ENCODE data around the gene VLDLR. TPM values are rescaled to one million over a fixed set of nuclear protein-coding genes. Genes with fewer than 3 reads are reported as not detected.

VLDLR gene
- total RNA-seq, 1 donor from 2014 or later = 16.4 TPM

GRCh38 chr9:2635922-2636321, 14.3 kb downstream of the VLDLR start:
- no peak overlapping the region for H2AFZ ChIP-seq (replicated peaks)
- no peak overlapping the region for H3K27ac Mint-ChIP-seq
- no peak overlapping the region for H3K4me3 ChIP-seq
- no peaks in the 10 kb centered on the region for H3K27me3 ChIP-seq
- no peak overlapping the region for H3K4me2 ChIP-seq
- H3K27ac ChIP-seq = no peak overlapping the region
- H4K20me1 ChIP-seq (ENCODE audit: low read depth) = peaks cover 15% of the 10 kb centered on the region
- H3K79me2 ChIP-seq (ENCODE audit: low read depth) = peaks cover 9% of the 10 kb centered on the region
- H3K27me3 Mint-ChIP-seq (ENCODE audit: insufficient read depth, low read depth) = no peaks in the 10 kb centered on the region
- no peak overlapping the region for H3K4me3 Mint-ChIP-seq
- H3K36me3 ChIP-seq = peaks cover 6% of the 10 kb centered on the region
- H3K9ac ChIP-seq = no peak overlapping the region
- H3K36me3 Mint-ChIP-seq = peaks cover 19% of the 10 kb centered on the region
- peaks cover 19% of the 10 kb centered on the region for H3F3A ChIP-seq (ENCODE audit: low read depth)
- H3K4me1 ChIP-seq = peaks cover 45% of the 10 kb centered on the region
- H3K4me1 Mint-ChIP-seq = peaks cover 15% of the 10 kb centered on the region
- DNase-seq (ENCODE audit: low spot score) = no peak
- TF ChIP-seq, protein P1, sequence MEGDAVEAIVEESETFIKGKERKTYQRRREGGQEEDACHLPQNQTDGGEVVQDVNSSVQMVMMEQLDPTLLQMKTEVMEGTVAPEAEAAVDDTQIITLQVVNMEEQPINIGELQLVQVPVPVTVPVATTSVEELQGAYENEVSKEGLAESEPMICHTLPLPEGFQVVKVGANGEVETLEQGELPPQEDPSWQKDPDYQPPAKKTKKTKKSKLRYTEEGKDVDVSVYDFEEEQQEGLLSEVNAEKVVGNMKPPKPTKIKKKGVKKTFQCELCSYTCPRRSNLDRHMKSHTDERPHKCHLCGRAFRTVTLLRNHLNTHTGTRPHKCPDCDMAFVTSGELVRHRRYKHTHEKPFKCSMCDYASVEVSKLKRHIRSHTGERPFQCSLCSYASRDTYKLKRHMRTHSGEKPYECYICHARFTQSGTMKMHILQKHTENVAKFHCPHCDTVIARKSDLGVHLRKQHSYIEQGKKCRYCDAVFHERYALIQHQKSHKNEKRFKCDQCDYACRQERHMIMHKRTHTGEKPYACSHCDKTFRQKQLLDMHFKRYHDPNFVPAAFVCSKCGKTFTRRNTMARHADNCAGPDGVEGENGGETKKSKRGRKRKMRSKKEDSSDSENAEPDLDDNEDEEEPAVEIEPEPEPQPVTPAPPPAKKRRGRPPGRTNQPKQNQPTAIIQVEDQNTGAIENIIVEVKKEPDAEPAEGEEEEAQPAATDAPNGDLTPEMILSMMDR (IDR thresholded peaks at IDR 0.05) = no peak
- TF ChIP-seq EZH2phosphoT487 (IDR thresholded peaks at IDR 0.05) (no peak), EZH2 (IDR thresholded peaks at IDR 0.05) (no peak)
- no peaks in the 10 kb centered on the region for H3K9me3 Mint-ChIP-seq
- H3K9me3 ChIP-seq (ENCODE audit: low read depth) = no peaks in the 10 kb centered on the region

DNA sequence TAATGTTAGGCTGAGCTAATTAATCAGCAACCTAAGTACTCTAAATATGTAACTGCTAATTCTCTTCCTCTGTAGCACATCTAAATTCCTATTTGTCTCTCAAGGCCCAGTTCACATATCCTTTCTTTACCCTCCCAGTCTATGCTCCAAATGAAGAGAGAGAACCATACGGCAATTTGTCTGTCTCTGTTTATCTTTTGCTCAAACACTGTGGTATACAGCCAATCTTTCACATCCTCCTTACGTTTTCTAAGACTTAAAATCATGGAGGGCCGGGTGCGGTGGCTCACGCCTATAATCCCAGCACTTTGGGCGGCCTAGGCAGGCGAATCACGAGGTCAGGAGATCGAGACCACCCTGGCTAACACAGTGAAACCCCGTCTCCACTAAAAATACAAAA, 15.8 kb downstream of the VLDLR start:
- H3K27ac ChIP-seq = no peak overlapping the region
- no peak for DNase-seq (ENCODE audit: low spot score)
- H3K4me3 ChIP-seq = no peak overlapping the region
- no peaks in the 10 kb centered on the region for H3K27me3 ChIP-seq
- H3K9me3 ChIP-seq (ENCODE audit: low read depth) = no peaks in the 10 kb centered on the region
- Mint-ChIP-seq H3K9me3 (no peaks in the 10 kb centered on the region), H3K36me3 (peaks cover 30% of the 10 kb centered on the region), H3K27ac (no peak overlapping the region), H3K4me1 (peaks cover 9% of the 10 kb centered on the region), H3K27me3 (ENCODE audit: insufficient read depth, low read depth) (no peaks in the 10 kb centered on the region), H3K4me3 (no peak overlapping the region)
- no peak overlapping the region for H2AFZ ChIP-seq (replicated peaks)
- H4K20me1 ChIP-seq (ENCODE audit: low read depth) = peaks cover 15% of the 10 kb centered on the region
- H3K79me2 ChIP-seq (ENCODE audit: low read depth) = peaks cover 5% of the 10 kb centered on the region
- H3K4me2 ChIP-seq = no peak overlapping the region
- peaks cover 6% of the 10 kb centered on the region for H3K36me3 ChIP-seq
- H3K9ac ChIP-seq = no peak overlapping the region
- H3K4me1 ChIP-seq = peaks cover 39% of the 10 kb centered on the region
- TF ChIP-seq EZH2 (IDR thresholded peaks at IDR 0.05) (no peak), EZH2phosphoT487 (IDR thresholded peaks at IDR 0.05) (no peak)
- TF ChIP-seq, protein P1 (IDR thresholded peaks at IDR 0.05) = no peak
- H3F3A ChIP-seq (ENCODE audit: low read depth) = peaks cover 11% of the 10 kb centered on the region

DNA sequence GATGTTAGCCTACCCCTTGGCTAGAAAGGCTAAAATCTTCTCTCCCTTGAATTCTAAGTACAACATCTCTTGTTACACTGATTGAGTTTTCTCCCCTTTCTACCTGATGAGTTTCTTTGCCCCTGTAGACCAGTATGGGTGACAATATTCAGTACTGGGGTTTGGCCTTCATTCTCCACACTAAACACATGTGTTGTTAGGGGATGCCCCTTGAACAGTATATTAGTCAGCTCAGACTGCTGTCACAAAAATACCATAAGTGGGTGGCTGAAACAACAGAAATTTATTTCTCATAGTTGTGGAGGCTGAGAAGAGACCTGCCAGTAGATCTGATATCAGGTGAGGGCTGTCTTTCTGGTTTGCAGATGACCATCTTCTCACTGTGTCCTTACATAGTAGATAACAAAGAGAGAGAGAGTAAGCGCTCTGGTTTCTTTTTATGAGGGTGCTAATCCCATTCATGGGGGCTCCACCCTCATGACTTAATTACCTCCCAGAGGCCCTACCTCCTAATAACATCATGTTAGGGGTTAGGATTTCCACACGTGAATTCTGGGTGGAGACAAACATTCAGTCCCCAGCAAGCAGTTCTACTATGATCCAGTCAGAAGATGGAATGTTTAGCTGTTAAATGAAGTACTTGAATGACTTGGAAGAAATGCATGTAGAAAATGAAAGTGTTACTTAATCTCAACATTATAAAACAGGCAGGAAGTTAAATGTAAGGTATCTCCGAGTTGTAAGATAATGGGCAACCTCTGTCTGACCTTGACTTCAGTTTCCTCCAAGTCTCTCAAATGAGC, 17.5 kb downstream of the VLDLR start:
- Mint-ChIP-seq H3K36me3 (peaks cover 42% of the 10 kb centered on the region), H3K9me3 (no peaks in the 10 kb centered on the region), H3K27me3 (ENCODE audit: insufficient read depth, low read depth) (no peaks in the 10 kb centered on the region), H3K27ac (no peak overlapping the region), H3K4me1 (no peaks in the 10 kb centered on the region), H3K4me3 (no peak overlapping the region)
- H3K27ac ChIP-seq = no peak overlapping the region
- no peak overlapping the region for H2AFZ ChIP-seq (replicated peaks)
- H3K36me3 ChIP-seq = peaks cover 6% of the 10 kb centered on the region
- no peak overlapping the region for H3K4me2 ChIP-seq
- H3K4me1 ChIP-seq = peaks cover 22% of the 10 kb centered on the region
- H4K20me1 ChIP-seq (ENCODE audit: low read depth) = peaks cover 7% of the 10 kb centered on the region
- DNase-seq (ENCODE audit: low spot score) = no peak
- TF ChIP-seq, protein P1 (IDR thresholded peaks at IDR 0.05) = no peak
- TF ChIP-seq EZH2phosphoT487 (IDR thresholded peaks at IDR 0.05) (no peak), EZH2 (IDR thresholded peaks at IDR 0.05) (no peak)
- no peaks in the 10 kb centered on the region for H3F3A ChIP-seq (ENCODE audit: low read depth)
- no peaks in the 10 kb centered on the region for H3K9me3 ChIP-seq (ENCODE audit: low read depth)
- H3K79me2 ChIP-seq (ENCODE audit: low read depth) = no peaks in the 10 kb centered on the region
- H3K4me3 ChIP-seq = no peak overlapping the region
- no peak overlapping the region for H3K9ac ChIP-seq
- H3K27me3 ChIP-seq = no peaks in the 10 kb centered on the region

Data from neural progenitor cell (in vitro differentiated cells).